ENCODE results near the gene LPAR1. TPM values are rescaled to one million over a fixed set of nuclear protein-coding genes. Genes with fewer than 3 reads are reported as not detected.

The LPAR1 gene
- total and polyA plus RNA-seq, 10 of the 15 experiments (the other 5 are each of a cell fraction or from before 2014, with no cell fraction given) = 3.3 to 12.9 (median 8.4) TPM

DNA sequence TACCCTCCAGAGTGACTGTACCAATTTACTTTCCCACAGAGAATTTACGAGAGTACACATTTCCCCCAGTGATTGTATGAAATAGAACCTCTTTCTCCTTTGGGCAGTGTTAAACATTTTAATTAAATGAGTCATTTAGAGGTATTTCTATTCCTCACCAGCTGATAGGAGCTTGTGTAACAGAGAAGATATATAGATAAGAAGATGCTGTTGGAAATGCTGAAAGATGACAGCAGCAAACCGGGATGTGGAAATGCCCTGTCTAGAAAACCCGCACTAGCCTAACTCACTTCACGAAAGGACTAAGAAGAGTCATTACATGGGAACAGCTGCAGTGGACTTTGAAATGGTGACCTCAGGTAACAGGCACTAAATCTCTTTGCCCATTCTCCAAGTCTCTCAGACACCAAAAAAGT lies 68.3 kb downstream of the LPAR1 start:
- Histone ChIP-seq H3K27ac (ENCODE audit: control insufficient read depth, insufficient read depth) (no peak overlapping the region), H2AFZ (ENCODE audit: control insufficient read depth, low read depth, low read length) (no peak overlapping the region), H3K36me3 (ENCODE audit: control insufficient read depth in 2 of 2, insufficient read depth in 2 of 2, low read length in 1 of 2) (no peaks in the 10 kb centered on the region), H3K4me2 (ENCODE audit: control insufficient read depth, insufficient read depth) (no peak overlapping the region), H3K4me1 (ENCODE audit: control insufficient read depth, insufficient read depth, low read length) (no peaks in the 10 kb centered on the region), H3K79me2 (ENCODE audit: control insufficient read depth, insufficient read depth, low read length) (no peaks in the 10 kb centered on the region), H3K27me3 (replicated peaks in 1 of 2; ENCODE audit: control insufficient read depth in 2 of 2, insufficient read depth in 2 of 2, low read length in 1 of 2) (no peaks in the 10 kb centered on the region), H3K9me3 (replicated peaks; ENCODE audit: control insufficient read depth, insufficient read depth, low read length) (no peaks in the 10 kb centered on the region), H3K4me3 (no peak overlapping the region), H4K20me1 (ENCODE audit: control insufficient read depth, insufficient read depth) (no peaks in the 10 kb centered on the region), H3K9ac (ENCODE audit: control insufficient read depth, insufficient read depth, low read length) (no peak overlapping the region)
- ChIA-PET POLR2A (no interaction called here), CTCF (no interaction called here), RAD21 (ENCODE audit: unreplicated experiment) (no interaction called here), SMC1A (ENCODE audit: uncharacterized antibody, unreplicated experiment) (no interaction called here)
- in situ Hi-C loops (cut with MboI) = no loop called here
- 75% methylated on average over 4 of the region's 4 CpGs for WGBS (ENCODE audit: insufficient coverage, insufficient replicate concordance, low lambda C conversion rate, missing lambda C conversion rate)
- FAIRE-seq = no peak
- no peak for ATAC-seq
- TF ChIP-seq IRF4 (IDR thresholded peaks at IDR 0.05; ENCODE audit: low read depth, low read length) = no peak
- no peak for TF ChIP-seq DPF2 (IDR thresholded peaks at IDR 0.05)
- no peak for TF ChIP-seq JUNB (IDR thresholded peaks at IDR 0.05)
- TF ChIP-seq LARP7 (IDR thresholded peaks at IDR 0.05) = no peak
- TF ChIP-seq, protein P1, sequence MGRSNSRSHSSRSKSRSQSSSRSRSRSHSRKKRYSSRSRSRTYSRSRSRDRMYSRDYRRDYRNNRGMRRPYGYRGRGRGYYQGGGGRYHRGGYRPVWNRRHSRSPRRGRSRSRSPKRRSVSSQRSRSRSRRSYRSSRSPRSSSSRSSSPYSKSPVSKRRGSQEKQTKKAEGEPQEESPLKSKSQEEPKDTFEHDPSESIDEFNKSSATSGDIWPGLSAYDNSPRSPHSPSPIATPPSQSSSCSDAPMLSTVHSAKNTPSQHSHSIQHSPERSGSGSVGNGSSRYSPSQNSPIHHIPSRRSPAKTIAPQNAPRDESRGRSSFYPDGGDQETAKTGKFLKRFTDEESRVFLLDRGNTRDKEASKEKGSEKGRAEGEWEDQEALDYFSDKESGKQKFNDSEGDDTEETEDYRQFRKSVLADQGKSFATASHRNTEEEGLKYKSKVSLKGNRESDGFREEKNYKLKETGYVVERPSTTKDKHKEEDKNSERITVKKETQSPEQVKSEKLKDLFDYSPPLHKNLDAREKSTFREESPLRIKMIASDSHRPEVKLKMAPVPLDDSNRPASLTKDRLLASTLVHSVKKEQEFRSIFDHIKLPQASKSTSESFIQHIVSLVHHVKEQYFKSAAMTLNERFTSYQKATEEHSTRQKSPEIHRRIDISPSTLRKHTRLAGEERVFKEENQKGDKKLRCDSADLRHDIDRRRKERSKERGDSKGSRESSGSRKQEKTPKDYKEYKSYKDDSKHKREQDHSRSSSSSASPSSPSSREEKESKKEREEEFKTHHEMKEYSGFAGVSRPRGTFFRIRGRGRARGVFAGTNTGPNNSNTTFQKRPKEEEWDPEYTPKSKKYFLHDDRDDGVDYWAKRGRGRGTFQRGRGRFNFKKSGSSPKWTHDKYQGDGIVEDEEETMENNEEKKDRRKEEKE (IDR thresholded peaks at IDR 0.05) = no peak
- TF ChIP-seq, protein P2, sequence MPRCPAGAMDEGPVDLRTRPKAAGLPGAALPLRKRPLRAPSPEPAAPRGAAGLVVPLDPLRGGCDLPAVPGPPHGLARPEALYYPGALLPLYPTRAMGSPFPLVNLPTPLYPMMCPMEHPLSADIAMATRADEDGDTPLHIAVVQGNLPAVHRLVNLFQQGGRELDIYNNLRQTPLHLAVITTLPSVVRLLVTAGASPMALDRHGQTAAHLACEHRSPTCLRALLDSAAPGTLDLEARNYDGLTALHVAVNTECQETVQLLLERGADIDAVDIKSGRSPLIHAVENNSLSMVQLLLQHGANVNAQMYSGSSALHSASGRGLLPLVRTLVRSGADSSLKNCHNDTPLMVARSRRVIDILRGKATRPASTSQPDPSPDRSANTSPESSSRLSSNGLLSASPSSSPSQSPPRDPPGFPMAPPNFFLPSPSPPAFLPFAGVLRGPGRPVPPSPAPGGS (IDR thresholded peaks at IDR 0.05; ENCODE audit: borderline replicate concordance, insufficient read depth, low read depth, low read length, poor library complexity, severe bottlenecking) = no peak
- no peak for TF ChIP-seq ZNF217 (IDR thresholded peaks at IDR 0.05)
- no TSS peak for BruUV-seq (replicated peaks)
- no peak for DNase-seq (ENCODE audit: low read depth, low spot score)
- intact Hi-C loops (cut with micrococcal nuclease; ENCODE audit: unreplicated experiment) = no loop called here

Measured in GM12878 (cell line).